Inflammatory macrophage treated with lipopolysaccharide for 4 hours (primary cell): ENCODE data around the gene TNRC6C.

Source experiments
- DNase-seq: peaks from one replicate; pipeline ENCODE4 v3.0.0-alpha.2; 2020

TNRC6C gene

GRCh38 chr17:78092794-78093324 lies 134.4 kb downstream of the TNRC6C start:
- no peak for DNase-seq

GRCh38 chr17:78095035-78095434 lies 136.5 kb downstream of the TNRC6C start:
- DNase-seq: no peak

GRCh38 chr17:78096093-78096492 lies 137.6 kb downstream of the TNRC6C start:
- DNase-seq: no peak

GRCh38 chr17:78101112-78101511 lies 142.6 kb downstream of the TNRC6C start:
- DNase-seq: peak; percentile 1

GRCh38 chr17:78101542-78101941 lies 143.0 kb downstream of the TNRC6C start:
- no peak for DNase-seq

GRCh38 chr17:78103311-78103710 lies 144.8 kb downstream of the TNRC6C start:
- no peak for DNase-seq

GRCh38 chr17:78104540-78104941 lies 146.0 kb downstream of the TNRC6C start:
- no peak for DNase-seq

GRCh38 chr17:78105101-78105500 lies 146.6 kb downstream of the TNRC6C start:
- DNase-seq: no peak

GRCh38 chr17:78105551-78105950 lies 147.0 kb downstream of the TNRC6C start:
- DNase-seq: no peak

GRCh38 chr17:78106211-78106610 lies 147.7 kb downstream of the TNRC6C start:
- no peak for DNase-seq

GRCh38 chr17:78107457-78107856 lies 149.0 kb downstream of the TNRC6C start:
- DNase-seq: no peak

GRCh38 chr17:78107976-78108725 lies 149.6 kb downstream of the TNRC6C start:
- DNase-seq: no peak

- DNase-seq: no peak
Measured at GRCh38 chr17:78108726-78109488, 150.4 kb downstream of the TNRC6C start.

GRCh38 chr17:78109489-78109761 lies 150.9 kb downstream of the TNRC6C start:
- no peak for DNase-seq

- DNase-seq: no peak
Measured at GRCh38 chr17:78110363-78111015, 152.0 kb downstream of the TNRC6C start.

- no peak for DNase-seq
Measured at GRCh38 chr17:78111016-78111726, 152.7 kb downstream of the TNRC6C start.

- no peak for DNase-seq
Measured at GRCh38 chr17:78111727-78112517, 153.4 kb downstream of the TNRC6C start.

GRCh38 chr17:78112518-78113471 lies 154.3 kb downstream of the TNRC6C start:
- peak; percentile 56 for DNase-seq

- DNase-seq: peak; percentile 83
Measured at GRCh38 chr17:78113804-78114785, 155.6 kb downstream of the TNRC6C start.
